Thyroid gland (tissue), 4 donors: Measurements from ENCODE around the gene FHDC1. TPM values are rescaled to one million over a fixed set of nuclear protein-coding genes. Genes with fewer than 3 reads are reported as not detected.

Experiments used
- DNase-seq, 2 donors: peaks; one replicate each; pipeline ENCODE4 v3.0.0-alpha.2; 2019
- H3K27ac ChIP-seq, 3 donors: fragments of 200-600 bp; sonication (generic); 1 replicate in 2 of 3; 2 replicates in 1 of 3; pipeline ENCODE4 v1.5.1; 2016 to 2019; ENCODE audit warnings: mild to moderate bottlenecking in 1 of 3, moderate library complexity in 1 of 3
- H3K27me3 ChIP-seq: fragments of 200-600 bp; sonication (generic); one replicate; pipeline ENCODE4 v1.5.1; 2019
- H3K36me3 ChIP-seq, 2 donors: fragments of 200-600 bp; sonication (generic); one replicate each; pipeline ENCODE4 v1.5.1; 2016 to 2019
- H3K4me1 ChIP-seq, 2 donors: fragments of 200-600 bp; sonication (generic); one replicate each; pipeline ENCODE4 v1.5.1; 2017 to 2019
- H3K4me3 ChIP-seq, 3 donors: fragments of 200-600 bp; sonication (generic); replicated peaks in 1 of 3; 1 replicate in 2 of 3; 2 replicates in 1 of 3; pipeline ENCODE4 v1.5.1; 2016; ENCODE audit warnings: mild to moderate bottlenecking in 1 of 3
- H3K9me3 ChIP-seq: fragments of 200-600 bp; sonication (generic); one replicate; pipeline ENCODE4 v1.5.1; 2017
- POLR2A ChIP-seq, 2 donors: fragments of 450-650 bp; IDR thresholded peaks; one replicate each; pipeline ENCODE4 v1.6.1; 2017; ENCODE audit warnings: antibody characterized with exemption in 2 of 2, mild to moderate bottlenecking in 2 of 2, moderate library complexity in 1 of 2
- WGBS, 2 donors: methylation state at CpG; one replicate each; pipeline ENCODE4 v1.1.5; 2017; 5-methylcytosine and 5-hydroxymethylcytosine counted together
- intact Hi-C: fragments of 100-400 bp; cut with DNase I; formaldehyde crosslinking; loops from one replicate; pipeline ENCODE4 v1.15.1; 2023
- total RNA-seq, 4 donors: library from RNA; depleted of rRNA; stranded (reverse); fragments of >200 nt; gene quantifications; one replicate each; pipeline ENCODE4 v1.2.3, GENCODE V29; 2016
- TF ChIP-seq, protein P1 (sequence below), 6 experiments: fragments of 200-600 bp in 3 of 6; fragments of 450-650 bp in 3 of 6; sonication (generic) in 3 of 6; IDR thresholded peaks; one replicate each; pipeline ENCODE4 v1.5.1; 2016 to 2019; ENCODE audit warnings: antibody characterized with exemption in 6 of 6, mild to moderate bottlenecking in 2 of 6, inconsistent platforms in 1 of 6, moderate library complexity in 1 of 6

The FHDC1 gene
- total RNA-seq, 4 donors from 2014 or later: 12.4 to 26.2 (median 18.3) TPM

DNA sequence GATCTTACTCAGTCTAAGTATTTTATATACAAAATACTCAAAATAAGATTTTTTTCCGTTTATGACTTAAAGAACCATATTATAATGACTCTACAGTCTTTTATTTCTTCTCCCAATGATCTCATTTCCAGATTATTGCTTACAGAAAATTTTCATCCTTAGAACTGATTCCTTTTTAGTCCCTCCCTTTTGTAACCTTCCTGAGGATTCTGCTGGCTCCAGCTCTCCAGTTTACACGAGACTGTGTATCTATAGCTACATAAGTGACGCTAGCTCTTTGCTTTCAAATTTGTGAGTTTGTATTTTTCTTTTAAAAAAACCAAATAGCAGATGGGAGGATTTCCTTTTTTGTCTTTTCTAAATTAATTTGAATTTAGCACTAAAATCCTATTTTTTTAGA is 24.0 kb downstream of the FHDC1 start:
- 94 to 97% methylated on average over 3 of the region's 3 CpGs for WGBS, 2 donors
- intact Hi-C loops: no loop called here
- peaks cover 23 to 33% of the 10 kb centered on the region in 2 donors for H3K4me1 ChIP-seq
- no peak for DNase-seq
- H3K36me3 ChIP-seq: peaks cover 13 to 22% of the 10 kb centered on the region in 2 donors
- no peaks in the 10 kb centered on the region for H3K27me3 ChIP-seq
- TF ChIP-seq, protein P1, sequence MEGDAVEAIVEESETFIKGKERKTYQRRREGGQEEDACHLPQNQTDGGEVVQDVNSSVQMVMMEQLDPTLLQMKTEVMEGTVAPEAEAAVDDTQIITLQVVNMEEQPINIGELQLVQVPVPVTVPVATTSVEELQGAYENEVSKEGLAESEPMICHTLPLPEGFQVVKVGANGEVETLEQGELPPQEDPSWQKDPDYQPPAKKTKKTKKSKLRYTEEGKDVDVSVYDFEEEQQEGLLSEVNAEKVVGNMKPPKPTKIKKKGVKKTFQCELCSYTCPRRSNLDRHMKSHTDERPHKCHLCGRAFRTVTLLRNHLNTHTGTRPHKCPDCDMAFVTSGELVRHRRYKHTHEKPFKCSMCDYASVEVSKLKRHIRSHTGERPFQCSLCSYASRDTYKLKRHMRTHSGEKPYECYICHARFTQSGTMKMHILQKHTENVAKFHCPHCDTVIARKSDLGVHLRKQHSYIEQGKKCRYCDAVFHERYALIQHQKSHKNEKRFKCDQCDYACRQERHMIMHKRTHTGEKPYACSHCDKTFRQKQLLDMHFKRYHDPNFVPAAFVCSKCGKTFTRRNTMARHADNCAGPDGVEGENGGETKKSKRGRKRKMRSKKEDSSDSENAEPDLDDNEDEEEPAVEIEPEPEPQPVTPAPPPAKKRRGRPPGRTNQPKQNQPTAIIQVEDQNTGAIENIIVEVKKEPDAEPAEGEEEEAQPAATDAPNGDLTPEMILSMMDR (IDR thresholded peaks at IDR 0.05): no peak
- no peak for TF ChIP-seq POLR2A (IDR thresholded peaks at IDR 0.05)
- H3K27ac ChIP-seq: no peak overlapping the region
- H3K4me3 ChIP-seq: no peak overlapping the region
- H3K9me3 ChIP-seq: no peaks in the 10 kb centered on the region

DNA sequence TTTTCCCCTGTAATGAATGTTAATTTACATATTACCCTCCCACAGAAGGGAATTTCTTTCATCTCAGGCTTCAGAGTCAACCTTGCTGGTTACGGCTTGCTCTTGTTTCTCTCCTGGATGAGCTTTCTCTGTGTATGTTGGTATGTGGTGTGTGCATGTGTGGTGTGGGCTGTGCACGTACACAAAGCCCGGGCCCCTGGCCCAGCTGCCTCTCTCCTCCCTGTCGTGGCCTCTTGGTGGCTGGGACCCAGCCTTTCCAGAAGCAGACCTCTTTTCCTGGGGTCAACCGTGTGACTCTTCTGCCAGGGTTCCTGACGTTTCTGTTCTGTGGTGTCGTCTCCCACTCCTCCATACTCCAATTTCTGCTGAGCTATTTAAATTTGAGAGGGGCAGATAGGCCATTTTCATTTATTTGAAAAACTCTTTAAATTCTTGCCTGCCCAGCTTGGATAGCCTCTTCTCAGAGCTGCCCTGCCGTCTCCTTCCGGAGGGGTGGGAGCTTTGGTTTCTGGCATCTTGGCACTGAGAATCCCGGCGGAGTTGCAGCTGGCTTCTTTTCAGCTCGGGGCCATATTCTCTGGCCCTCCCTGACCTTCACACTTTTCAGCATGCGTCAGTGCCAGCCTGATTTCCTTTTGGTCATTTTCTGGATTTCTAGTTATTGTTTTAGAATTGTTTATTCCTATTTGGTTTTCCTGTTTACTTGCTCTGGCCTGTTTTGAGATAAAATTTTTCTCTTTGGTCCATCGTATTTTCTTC is 25.1 kb downstream of the FHDC1 start:
- H3K27ac ChIP-seq: peak overlapping the region in 1 of 3 donors; percentile 39
- no peak for DNase-seq
- no peaks in the 10 kb centered on the region for H3K9me3 ChIP-seq
- TF ChIP-seq, protein P1 (IDR thresholded peaks at IDR 0.05): no peak
- no peak for TF ChIP-seq POLR2A (IDR thresholded peaks at IDR 0.05)
- peaks cover 22 to 29% of the 10 kb centered on the region in 2 donors for H3K4me1 ChIP-seq
- H3K36me3 ChIP-seq: peaks cover 15 to 26% of the 10 kb centered on the region in 2 donors
- H3K27me3 ChIP-seq: no peaks in the 10 kb centered on the region
- WGBS, 2 donors: 74 to 80% methylated on average over 14 of the region's 14 CpGs
- intact Hi-C loops: no loop called here
- no peak overlapping the region for H3K4me3 ChIP-seq

DNA sequence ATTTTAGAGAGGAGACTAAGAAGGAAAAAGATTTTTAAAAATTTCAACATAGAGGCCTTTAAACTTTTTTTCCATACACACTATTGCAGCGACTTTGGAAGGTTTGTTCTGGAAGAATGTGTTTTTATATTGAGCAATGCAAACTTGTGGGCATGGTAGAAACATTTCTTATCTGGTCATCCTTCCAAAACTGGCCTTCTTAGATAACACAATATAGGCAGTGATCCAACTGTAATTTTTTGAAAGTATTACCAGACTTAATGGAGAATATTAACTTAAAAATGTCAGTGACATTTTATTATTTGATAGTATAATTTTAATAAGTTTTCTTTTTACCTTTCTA is 25.6 kb downstream of the FHDC1 start:
- Histone ChIP-seq H3K27ac (peak overlapping the region in 1 of 3 donors; percentile 39), H3K27me3 (no peaks in the 10 kb centered on the region), H3K36me3 (peaks cover 15 to 26% of the 10 kb centered on the region in 2 donors), H3K9me3 (no peaks in the 10 kb centered on the region), H3K4me3 (no peak overlapping the region), H3K4me1 (peaks cover 16 to 23% of the 10 kb centered on the region in 2 donors)
- WGBS, 2 donors: 69 to 74% methylated on average over 1 of the region's 1 CpG
- intact Hi-C loops: no loop called here
- no peak for TF ChIP-seq POLR2A (IDR thresholded peaks at IDR 0.05)
- TF ChIP-seq, protein P1 (IDR thresholded peaks at IDR 0.05): no peak
- DNase-seq: no peak

DNA sequence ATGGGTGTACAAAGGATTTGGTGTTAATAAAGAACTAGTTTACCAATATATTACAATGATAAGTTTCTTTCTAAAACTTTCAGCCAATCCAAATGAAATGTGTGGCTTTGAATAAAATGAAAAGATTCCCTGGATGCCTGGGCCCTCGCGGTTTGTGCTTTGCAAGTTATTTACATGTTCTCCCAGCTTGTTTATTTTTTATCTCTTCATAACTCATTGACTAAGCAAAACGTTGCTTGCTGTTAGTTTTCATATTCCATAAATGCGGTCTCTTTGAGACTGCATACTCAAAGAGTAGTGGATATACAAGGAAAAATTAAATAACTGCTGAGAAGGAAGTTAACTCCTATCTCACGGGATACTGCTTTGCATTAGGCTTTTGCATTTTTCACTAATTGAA is 26.0 kb downstream of the FHDC1 start:
- Histone ChIP-seq H3K9me3 (no peaks in the 10 kb centered on the region), H3K27ac (no peak overlapping the region), H3K36me3 (peaks cover 15 to 26% of the 10 kb centered on the region in 2 donors), H3K27me3 (no peaks in the 10 kb centered on the region), H3K4me1 (peaks cover 12 to 19% of the 10 kb centered on the region in 2 donors), H3K4me3 (no peak overlapping the region)
- WGBS, 2 donors: 85 to 88% methylated on average over 5 of the region's 5 CpGs
- no peak for TF ChIP-seq POLR2A (IDR thresholded peaks at IDR 0.05)
- TF ChIP-seq, protein P1 (IDR thresholded peaks at IDR 0.05): no peak
- no peak for DNase-seq
- intact Hi-C loops: no loop called here

DNA sequence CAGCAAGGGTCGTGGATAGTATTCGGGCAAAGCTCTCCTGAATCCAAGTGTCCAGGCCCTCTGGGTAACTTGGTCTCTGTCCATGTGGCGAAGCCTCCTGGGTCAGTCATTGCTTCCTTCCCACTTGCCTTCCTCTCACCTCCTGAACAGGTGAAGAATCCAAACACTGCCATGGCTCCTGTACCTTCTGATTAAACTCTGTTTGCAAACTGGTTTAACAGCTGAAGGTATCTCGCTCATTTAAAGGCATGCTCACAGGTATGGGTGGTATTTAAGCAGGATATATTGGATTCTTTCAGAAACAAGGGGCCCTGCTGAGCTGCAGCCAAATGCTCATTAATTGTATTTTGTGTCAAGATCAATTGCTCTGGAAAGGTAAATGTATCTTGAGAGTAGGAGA is 28.2 kb downstream of the FHDC1 start:
- Histone ChIP-seq H3K9me3 (no peaks in the 10 kb centered on the region), H3K27ac (no peak overlapping the region), H3K27me3 (no peaks in the 10 kb centered on the region), H3K4me1 (no peaks in the 10 kb centered on the region), H3K36me3 (peaks cover 22 to 32% of the 10 kb centered on the region in 2 donors), H3K4me3 (no peak overlapping the region)
- no peak for DNase-seq
- WGBS, 2 donors: 92 to 93% methylated on average over 4 of the region's 4 CpGs
- TF ChIP-seq POLR2A (IDR thresholded peaks at IDR 0.05): no peak
- TF ChIP-seq, protein P1 (IDR thresholded peaks at IDR 0.05): no peak
- intact Hi-C loops: no loop called here
